ENCODE results near the gene PDIA5.
A peak's percentile ranks its signal among the peaks of the same experiment; 100 is the strongest.

PDIA5 gene

DNA sequence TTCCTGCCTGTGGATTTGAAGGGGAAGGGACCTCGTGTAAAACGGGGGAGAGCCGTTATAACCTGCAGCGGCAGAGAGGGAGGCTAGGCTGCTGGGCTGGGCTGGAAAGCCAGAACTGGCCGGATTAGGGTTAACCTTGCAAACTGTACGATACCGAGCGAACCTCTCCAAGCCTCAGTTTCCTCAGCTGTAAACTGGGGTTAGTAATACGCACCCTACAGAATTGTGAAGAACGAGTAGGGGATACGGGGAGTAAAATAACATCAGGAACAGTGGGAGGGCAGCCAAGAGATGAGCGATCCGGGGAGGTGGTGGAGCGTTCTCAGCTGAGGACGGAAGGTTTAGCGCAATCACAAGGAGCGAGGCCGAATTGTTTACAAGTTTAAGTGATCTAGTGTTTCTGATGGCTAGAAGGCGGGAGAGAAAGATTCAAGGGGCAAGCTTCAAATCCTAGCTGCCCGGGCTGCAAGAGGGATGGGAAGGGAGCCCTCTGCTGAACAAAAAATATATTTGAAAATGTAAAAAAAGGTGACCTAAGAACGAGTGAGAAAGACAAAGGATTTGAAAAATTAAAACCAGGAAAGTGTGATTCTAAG is 38.5 kb upstream of the PDIA5 start:
- peaks cover 38% of the 10 kb centered on the region in 2 donors for H3K27me3 Mint-ChIP-seq
- no peaks in the 10 kb centered on the region for H3K36me3 Mint-ChIP-seq (ENCODE audit: insufficient read depth)
- DNase-seq (peak in 2 of 3 experiments; percentile 3 to 4), ATAC-seq (replicated peaks) (peak; percentile 32)
- peaks cover 10 to 12% of the 10 kb centered on the region in 2 donors for H3K4me1 Mint-ChIP-seq (ENCODE audit: low read depth in 2 of 2)
- H3K9me3 Mint-ChIP-seq, result no peaks in the 10 kb centered on the region
- H3K4me3 Mint-ChIP-seq, result peak overlapping the region; percentile 66 to 75
- no peak overlapping the region for H3K27ac Mint-ChIP-seq

DNA sequence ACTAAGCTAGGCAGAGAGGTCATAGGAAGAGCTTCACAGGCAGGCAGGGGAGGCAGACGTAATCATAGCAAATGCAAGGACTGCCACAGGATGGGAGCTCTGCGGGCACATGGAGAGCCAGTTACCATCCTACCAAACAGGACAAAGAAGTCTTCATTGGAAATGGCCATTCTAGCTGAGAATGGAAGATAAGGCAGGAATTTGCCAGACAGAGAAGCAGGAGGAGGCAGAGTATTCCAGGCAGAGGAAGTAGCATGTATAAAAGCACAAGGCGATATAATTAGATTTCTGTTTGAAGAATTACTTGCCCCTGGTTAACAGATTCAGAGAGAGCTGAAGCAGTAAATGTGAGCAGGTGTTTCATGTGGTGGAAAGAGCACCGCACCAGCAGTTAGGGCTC is 35.8 kb upstream of the PDIA5 start:
- Mint-ChIP-seq H3K27ac (no peak overlapping the region), H3K36me3 (ENCODE audit: insufficient read depth) (no peaks in the 10 kb centered on the region), H3K4me1 (ENCODE audit: low read depth in 2 of 2) (peaks cover 10% of the 10 kb centered on the region in 2 donors), H3K4me3 (no peak overlapping the region), H3K27me3 (peaks cover 27 to 30% of the 10 kb centered on the region in 2 donors), H3K9me3 (no peaks in the 10 kb centered on the region)
- ATAC-seq (replicated peaks), result no peak
- no peak for DNase-seq

DNA sequence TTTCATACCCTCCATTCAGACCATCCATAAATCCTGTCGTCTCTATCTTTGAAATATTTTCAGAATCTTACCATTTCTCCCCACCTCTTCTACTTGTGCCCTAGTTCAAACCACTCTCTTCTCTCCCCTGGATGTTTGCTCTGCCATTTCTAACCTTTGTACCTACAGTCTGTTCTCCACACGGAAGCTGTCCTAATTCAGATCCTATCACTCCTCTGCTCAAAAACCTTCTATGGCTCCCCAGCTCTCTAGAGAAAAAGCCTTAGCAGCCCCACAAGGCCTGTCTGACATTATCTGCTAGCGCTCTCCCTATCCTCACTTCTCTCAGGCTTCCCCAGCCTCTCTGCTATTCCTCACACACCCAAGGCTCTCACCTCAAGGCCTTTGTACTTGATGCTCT is 34.8 kb upstream of the PDIA5 start:
- DNase-seq, result no peak
- no peaks in the 10 kb centered on the region for H3K9me3 Mint-ChIP-seq
- no peaks in the 10 kb centered on the region for H3K36me3 Mint-ChIP-seq (ENCODE audit: insufficient read depth)
- H3K27ac Mint-ChIP-seq, result no peak overlapping the region
- ATAC-seq (replicated peaks), result no peak
- H3K4me1 Mint-ChIP-seq (ENCODE audit: low read depth in 2 of 2), result peaks cover 5 to 7% of the 10 kb centered on the region in 2 donors
- peaks cover 22 to 27% of the 10 kb centered on the region in 2 donors for H3K27me3 Mint-ChIP-seq
- no peak overlapping the region for H3K4me3 Mint-ChIP-seq

DNA sequence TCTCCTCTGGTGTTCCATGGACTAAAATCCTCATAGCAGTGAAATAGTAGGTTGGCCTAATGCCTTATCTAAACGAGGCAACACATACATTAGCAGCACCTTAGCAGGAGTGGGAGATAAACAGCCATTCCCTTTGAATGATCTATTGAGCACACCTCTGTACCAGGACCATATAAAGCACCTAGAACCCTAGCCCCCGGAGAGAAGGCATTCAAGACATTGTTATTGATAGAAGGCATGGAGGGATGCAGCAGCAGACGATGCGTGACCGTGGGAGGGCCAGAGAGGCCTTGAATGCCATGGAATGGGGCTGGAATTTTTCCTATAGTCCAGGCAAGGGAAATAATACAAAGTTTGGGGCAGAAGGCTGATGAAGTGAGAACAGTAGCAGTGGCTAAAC is 32.7 kb upstream of the PDIA5 start:
- Mint-ChIP-seq H3K9me3 (no peaks in the 10 kb centered on the region), H3K4me3 (no peak overlapping the region), H3K4me1 (ENCODE audit: low read depth in 2 of 2) (no peaks in the 10 kb centered on the region), H3K27ac (no peak overlapping the region), H3K27me3 (peaks cover 42 to 46% of the 10 kb centered on the region in 2 donors), H3K36me3 (ENCODE audit: insufficient read depth) (no peaks in the 10 kb centered on the region)
- DNase-seq (no peak), ATAC-seq (replicated peaks) (no peak)

DNA sequence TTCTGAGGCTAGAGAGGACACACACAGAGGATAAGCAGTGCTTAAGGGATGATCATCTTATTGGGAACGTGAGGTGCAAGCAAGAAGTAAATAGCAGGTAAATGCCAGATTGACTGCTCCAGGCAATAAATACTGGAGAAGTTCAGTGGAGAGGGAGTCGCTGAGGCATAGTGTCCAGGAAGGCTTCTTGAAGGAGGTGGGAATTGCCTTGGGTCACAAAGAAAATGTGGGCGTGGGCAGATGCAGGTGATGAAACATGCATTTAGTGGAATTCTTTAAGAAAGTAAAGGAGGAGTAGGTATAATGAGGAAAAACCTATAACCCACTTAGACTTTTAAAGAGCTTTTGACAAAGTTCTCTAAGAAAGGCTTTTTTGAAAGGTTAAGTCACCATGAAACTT is 31.8 kb upstream of the PDIA5 start:
- no peak overlapping the region for H3K27ac Mint-ChIP-seq
- no peaks in the 10 kb centered on the region for H3K36me3 Mint-ChIP-seq (ENCODE audit: insufficient read depth)
- DNase-seq (no peak), ATAC-seq (replicated peaks) (no peak)
- no peaks in the 10 kb centered on the region for H3K9me3 Mint-ChIP-seq
- H3K4me1 Mint-ChIP-seq (ENCODE audit: low read depth in 2 of 2), result no peaks in the 10 kb centered on the region
- no peak overlapping the region for H3K4me3 Mint-ChIP-seq
- H3K27me3 Mint-ChIP-seq, result peaks cover 49 to 52% of the 10 kb centered on the region in 2 donors

DNA sequence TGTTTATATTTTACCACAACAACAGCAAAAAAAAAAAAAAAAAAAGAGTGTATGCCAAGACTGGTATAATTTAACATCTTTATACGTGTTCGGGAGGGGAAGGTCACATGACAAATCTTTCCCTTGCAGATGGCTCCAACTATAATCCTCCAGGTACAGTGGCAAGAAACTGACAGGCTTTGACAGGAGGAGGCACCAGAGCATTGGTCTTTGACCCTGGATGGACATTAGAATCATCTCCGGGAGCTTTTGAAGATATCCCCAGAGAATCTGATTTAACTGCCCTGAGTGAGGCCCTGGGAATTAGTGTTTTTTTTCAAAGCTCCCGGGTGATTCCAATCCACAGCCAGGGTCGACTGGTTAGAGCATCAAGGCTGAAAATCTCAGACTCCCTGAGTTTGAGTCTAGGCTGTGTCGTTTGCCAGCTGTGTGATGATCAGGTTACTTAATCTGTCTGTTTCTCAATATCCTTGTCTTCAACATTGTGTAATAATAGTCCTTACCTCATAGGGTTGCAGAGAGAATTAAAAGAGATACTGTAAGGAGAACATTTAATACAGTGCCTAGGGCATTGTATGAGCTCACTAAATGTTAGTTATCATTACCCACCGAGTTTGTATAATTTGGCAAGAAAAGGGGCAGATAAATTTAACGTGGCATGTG is 30.3 kb upstream of the PDIA5 start:
- Mint-ChIP-seq H3K27me3 (peaks cover 49 to 59% of the 10 kb centered on the region in 2 donors), H3K9me3 (no peaks in the 10 kb centered on the region), H3K36me3 (ENCODE audit: insufficient read depth) (no peaks in the 10 kb centered on the region), H3K4me1 (ENCODE audit: low read depth in 2 of 2) (no peaks in the 10 kb centered on the region), H3K27ac (no peak overlapping the region), H3K4me3 (no peak overlapping the region)
- ATAC-seq (replicated peaks) (no peak), DNase-seq (no peak)

DNA sequence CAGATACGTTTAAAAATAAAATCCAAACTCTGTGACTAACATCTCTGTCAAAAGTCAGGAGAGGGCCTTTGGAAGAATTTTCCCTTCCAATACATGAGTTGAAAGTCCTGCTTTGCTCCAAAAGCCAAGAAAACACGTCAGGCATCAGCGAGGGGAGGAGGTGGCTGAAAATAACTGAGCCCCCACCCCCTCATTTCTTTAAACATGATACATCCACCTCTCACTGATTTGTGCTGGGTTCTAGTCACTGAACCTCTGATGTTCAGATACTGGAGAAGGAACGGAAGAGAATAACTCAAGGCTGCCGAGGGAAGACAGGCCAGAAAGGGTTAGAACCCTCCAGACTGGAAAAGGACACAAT is 29.8 kb upstream of the PDIA5 start:
- ATAC-seq (replicated peaks) (no peak), DNase-seq (no peak)
- H3K4me3 Mint-ChIP-seq, result no peak overlapping the region
- H3K4me1 Mint-ChIP-seq (ENCODE audit: low read depth in 2 of 2), result no peaks in the 10 kb centered on the region
- H3K9me3 Mint-ChIP-seq, result no peaks in the 10 kb centered on the region
- peaks cover 49 to 59% of the 10 kb centered on the region in 2 donors for H3K27me3 Mint-ChIP-seq
- no peak overlapping the region for H3K27ac Mint-ChIP-seq
- H3K36me3 Mint-ChIP-seq (ENCODE audit: insufficient read depth), result no peaks in the 10 kb centered on the region

DNA sequence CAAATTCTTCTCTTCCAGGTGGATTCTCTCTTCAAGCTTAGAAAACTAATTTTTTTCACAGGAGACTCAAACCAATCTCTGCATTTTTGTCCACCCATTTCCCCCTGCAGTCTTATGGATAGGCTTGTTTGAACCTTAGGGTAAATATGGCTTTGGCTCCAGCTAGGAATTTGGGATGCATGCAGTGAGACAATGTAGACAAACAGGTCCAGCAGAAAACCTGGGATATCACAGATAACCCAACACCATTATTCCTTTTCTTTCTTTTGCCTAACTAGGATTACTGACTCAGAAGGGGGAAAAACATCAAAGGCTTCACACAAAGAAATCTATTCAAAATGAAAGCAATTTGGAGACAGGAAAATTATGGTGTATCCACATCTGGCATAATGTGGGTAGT is 28.1 kb upstream of the PDIA5 start:
- DNase-seq, result no peak
- no peaks in the 10 kb centered on the region for H3K4me1 Mint-ChIP-seq (ENCODE audit: low read depth in 2 of 2)
- no peak overlapping the region for H3K27ac Mint-ChIP-seq
- no peaks in the 10 kb centered on the region for H3K36me3 Mint-ChIP-seq (ENCODE audit: insufficient read depth)
- ATAC-seq (replicated peaks), result no peak
- H3K27me3 Mint-ChIP-seq, result peaks cover 48 to 67% of the 10 kb centered on the region in 2 donors
- H3K9me3 Mint-ChIP-seq, result no peaks in the 10 kb centered on the region
- H3K4me3 Mint-ChIP-seq, result no peak overlapping the region

DNA sequence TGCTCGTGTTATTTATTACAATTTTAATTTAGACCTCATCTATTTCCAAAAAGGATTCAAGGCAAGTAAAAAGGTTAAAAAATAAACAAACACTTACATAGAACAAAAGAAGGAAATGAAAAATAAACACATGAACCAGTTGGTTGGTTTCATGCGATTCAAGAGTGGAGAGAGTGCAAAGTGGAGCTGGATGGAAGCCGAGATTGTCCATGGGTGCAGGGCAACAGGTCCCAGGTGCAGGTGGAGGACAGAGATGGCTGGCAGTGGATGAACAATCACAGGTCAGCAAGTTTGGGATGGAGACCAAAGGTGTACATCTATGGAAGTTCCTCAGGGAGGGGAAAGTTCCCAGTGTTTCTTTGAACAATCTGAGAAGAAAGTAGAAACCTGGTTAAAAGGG is 27.6 kb upstream of the PDIA5 start:
- DNase-seq, result no peak
- peaks cover 43 to 64% of the 10 kb centered on the region in 2 donors for H3K27me3 Mint-ChIP-seq
- no peaks in the 10 kb centered on the region for H3K4me1 Mint-ChIP-seq (ENCODE audit: low read depth in 2 of 2)
- no peaks in the 10 kb centered on the region for H3K36me3 Mint-ChIP-seq (ENCODE audit: insufficient read depth)
- H3K4me3 Mint-ChIP-seq, result no peak overlapping the region
- no peak for ATAC-seq (replicated peaks)
- no peak overlapping the region for H3K27ac Mint-ChIP-seq
- H3K9me3 Mint-ChIP-seq, result no peaks in the 10 kb centered on the region

DNA sequence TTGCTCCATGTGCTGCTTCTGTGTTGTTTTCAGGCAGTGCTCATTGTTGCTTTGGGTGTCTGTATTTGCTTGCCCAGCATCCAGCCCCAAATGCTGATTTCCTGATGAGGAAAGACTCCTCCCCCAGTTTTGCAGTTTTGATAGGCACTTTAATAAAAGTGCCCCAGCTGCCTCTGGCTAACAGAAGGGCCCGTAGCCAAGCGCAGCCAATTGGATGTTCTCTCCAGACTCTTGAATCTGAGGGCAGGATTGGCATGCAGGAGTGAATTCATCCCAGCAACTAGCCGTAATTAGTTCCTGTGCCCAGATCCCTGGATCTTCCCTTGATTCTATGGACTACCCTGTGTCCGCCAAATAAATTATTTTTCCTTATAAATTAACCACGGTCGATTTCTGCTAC is 24.4 kb upstream of the PDIA5 start:
- Mint-ChIP-seq H3K27me3 (peaks cover 49 to 54% of the 10 kb centered on the region in 2 donors), H3K4me1 (ENCODE audit: low read depth in 2 of 2) (no peaks in the 10 kb centered on the region), H3K4me3 (no peak overlapping the region), H3K27ac (no peak overlapping the region), H3K9me3 (no peaks in the 10 kb centered on the region), H3K36me3 (ENCODE audit: insufficient read depth) (no peaks in the 10 kb centered on the region)
- DNase-seq (no peak), ATAC-seq (replicated peaks) (no peak)

DNA sequence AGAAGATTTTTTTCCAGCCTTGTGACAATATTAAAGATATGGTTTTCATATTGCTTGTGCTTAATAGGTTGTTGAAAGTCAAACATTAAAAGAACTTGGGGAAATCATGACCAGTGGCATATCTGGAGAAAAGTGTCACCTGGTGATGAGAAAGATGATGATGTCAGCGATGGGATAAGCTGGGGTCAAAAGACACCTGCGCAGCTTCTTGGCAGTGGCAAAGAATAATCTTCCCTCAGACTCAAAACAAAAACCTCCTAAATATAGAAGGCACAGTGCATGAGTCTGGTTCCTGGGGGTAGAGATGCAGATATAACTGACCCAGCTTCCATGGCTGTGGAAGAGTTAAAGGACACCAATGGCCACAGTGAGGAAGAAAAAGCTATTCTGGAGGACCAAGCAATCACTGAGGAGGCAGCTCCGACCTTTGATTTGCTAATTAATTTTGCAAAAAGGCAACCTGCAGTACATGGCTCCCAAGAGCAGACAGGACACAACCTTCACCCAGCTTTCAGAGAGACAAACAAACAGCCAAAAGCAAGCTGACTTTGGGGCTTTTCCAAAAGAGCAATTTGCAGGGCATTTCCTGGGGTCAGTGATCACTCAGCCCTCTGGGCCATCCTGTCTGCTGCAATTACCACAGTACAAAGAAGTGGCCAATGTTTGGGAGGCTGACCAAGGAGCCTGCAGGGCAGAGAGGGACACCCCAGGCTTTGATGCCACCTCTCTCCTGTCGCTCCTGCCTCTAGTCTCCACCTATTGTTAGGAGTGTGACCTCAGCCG is 21.7 kb upstream of the PDIA5 start:
- H3K4me1 Mint-ChIP-seq (ENCODE audit: low read depth in 2 of 2), result no peaks in the 10 kb centered on the region
- DNase-seq (no peak), ATAC-seq (replicated peaks) (no peak)
- peaks cover 27 to 39% of the 10 kb centered on the region in 2 donors for H3K27me3 Mint-ChIP-seq
- H3K9me3 Mint-ChIP-seq, result no peaks in the 10 kb centered on the region
- no peak overlapping the region for H3K4me3 Mint-ChIP-seq
- H3K27ac Mint-ChIP-seq, result no peak overlapping the region
- H3K36me3 Mint-ChIP-seq (ENCODE audit: insufficient read depth), result no peaks in the 10 kb centered on the region

DNA sequence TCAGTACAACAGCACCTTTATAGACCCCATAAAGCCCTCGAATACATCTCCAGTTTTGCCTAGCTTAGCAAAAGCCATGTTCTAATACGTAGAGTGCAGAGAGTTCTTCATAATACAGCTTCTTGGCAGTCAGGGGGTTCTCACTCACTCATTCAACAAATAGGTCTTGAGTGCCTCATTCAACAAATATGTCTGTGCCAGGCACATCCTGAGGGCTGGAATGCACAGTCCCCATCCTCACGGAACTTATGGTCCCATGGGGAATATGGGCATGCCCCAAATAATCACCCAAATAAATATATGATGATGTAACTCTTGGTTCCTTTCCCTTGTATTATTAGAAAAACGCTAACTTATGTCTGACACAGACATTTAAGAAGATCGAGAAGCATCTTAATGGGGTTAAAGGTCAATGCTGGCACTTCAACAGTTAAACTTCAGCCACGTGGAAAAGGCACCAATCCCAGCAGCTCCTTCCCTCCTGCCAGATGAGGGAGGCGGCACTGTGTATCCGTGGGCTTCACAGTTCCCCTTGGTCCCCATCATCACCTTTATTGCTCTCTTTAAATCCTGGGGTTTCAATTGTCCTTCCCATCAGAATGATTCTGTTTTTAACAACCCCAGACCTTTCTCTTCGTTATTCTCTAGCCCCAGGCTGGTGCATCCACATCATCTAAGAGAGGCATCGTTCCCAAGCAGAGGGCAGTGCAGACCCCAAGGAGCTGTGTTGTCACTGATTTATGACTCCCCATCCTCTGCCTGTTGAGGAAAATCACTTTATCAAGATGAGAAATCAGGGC is 20.4 kb upstream of the PDIA5 start:
- Mint-ChIP-seq H3K27ac (no peak overlapping the region), H3K36me3 (ENCODE audit: insufficient read depth) (no peaks in the 10 kb centered on the region), H3K27me3 (peaks cover 20 to 39% of the 10 kb centered on the region in 2 donors), H3K4me1 (ENCODE audit: low read depth in 2 of 2) (no peaks in the 10 kb centered on the region), H3K9me3 (no peaks in the 10 kb centered on the region), H3K4me3 (no peak overlapping the region)
- DNase-seq (no peak), ATAC-seq (replicated peaks) (no peak)

DNA sequence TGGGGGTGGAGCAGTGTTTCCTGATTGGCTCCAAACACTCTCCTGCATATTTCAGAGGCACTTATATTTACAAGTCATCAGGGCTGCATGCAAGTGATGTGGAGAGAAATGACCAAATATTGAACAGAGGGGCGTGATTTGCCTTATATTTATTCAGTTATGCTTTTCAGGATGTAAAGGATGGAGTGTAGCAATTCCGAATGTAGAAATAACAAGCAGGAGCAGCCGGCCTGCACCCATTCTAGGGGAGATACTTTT is 19.8 kb upstream of the PDIA5 start:
- H3K9me3 Mint-ChIP-seq, result no peaks in the 10 kb centered on the region
- no peak for DNase-seq
- H3K27ac Mint-ChIP-seq, result no peak overlapping the region
- no peak overlapping the region for H3K4me3 Mint-ChIP-seq
- peaks cover 20 to 39% of the 10 kb centered on the region in 2 donors for H3K27me3 Mint-ChIP-seq
- no peaks in the 10 kb centered on the region for H3K4me1 Mint-ChIP-seq (ENCODE audit: low read depth in 2 of 2)
- H3K36me3 Mint-ChIP-seq (ENCODE audit: insufficient read depth), result no peaks in the 10 kb centered on the region
- ATAC-seq (replicated peaks), result no peak
